ENCODE measurements around the gene BBOF1.
"Not testable (repeated sequence)": the region's sequence is repeated elsewhere in the genome, so short reads cannot be mapped to it uniquely, and the experiment has no call there.

BBOF1 gene

GRCh38 chr14:73995977-73996378 is 23.2 kb upstream of the BBOF1 start:
- no peak for DNase-seq (ENCODE audit: extremely low spot score)
- POLR2A ChIA-PET = no interaction called here
- CTCF ChIA-PET = interaction anchor here (1.7 to 2.5 kb wide), 2 partner anchors 11 to 15 kb away, joined by 4 to 8 read pairs; no protein-coding TSS in a partner anchor
- TF ChIP-seq CTCF (IDR thresholded peaks at IDR 0.05; ENCODE audit: control extremely low read depth, extremely low read depth, low read depth, missing control alignments) = no peak

GRCh38 chr14:73996731-73997107 is 22.4 kb upstream of the BBOF1 start:
- TF ChIP-seq CTCF (IDR thresholded peaks at IDR 0.05; ENCODE audit: control extremely low read depth, extremely low read depth, low read depth, missing control alignments) = no peak
- no peak for DNase-seq (ENCODE audit: extremely low spot score)
- POLR2A ChIA-PET = no interaction called here
- CTCF ChIA-PET = interaction anchor here (1.6 to 2.5 kb wide), 3 partner anchors 11 to 38 kb away, joined by 4 to 8 read pairs (median 4); no protein-coding TSS in a partner anchor

DNA sequence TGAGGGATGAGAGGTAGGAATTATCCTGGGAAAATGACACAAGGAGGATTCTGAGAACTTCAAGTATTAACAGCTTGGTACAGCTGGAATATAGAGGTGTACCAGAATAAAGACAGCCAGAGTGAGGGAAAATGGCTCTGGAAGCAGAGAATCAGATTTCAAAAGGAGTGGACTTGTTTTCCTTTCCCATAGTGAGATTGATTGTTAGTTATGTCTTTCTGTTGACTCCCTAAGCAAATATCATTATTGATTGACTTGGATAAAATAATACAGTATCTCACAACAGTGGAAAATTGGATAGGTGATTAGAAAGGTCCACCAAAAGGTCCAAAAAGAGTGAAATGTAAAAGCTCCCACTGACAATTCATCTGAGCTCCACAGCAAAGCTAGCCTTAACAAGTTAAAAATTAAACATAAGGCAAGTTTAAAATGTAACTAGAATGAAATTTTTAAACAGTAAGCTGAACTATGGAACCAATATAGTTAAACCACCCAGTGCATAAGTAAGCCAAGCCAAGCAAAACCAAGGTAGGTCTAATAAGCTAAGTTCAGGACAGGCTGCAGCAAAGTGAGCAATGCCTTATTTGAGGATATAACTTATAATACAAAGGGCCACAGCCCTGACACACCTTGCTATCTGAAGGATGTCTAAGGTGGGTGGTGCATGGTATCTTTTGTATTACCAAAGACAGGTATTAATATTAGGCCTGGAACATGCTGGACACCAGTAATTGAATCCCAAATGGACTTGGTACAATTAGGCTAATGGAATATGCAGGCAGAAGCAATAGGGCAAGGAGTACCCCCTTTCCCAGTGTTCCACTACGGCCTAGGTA is 21.8 kb upstream of the BBOF1 start:
- POLR2A ChIA-PET = no interaction called here
- no peak for DNase-seq (ENCODE audit: extremely low spot score)
- CTCF ChIA-PET = interaction anchor here (0.8 to 2.5 kb wide), 4 partner anchors 10 to 39 kb away, joined by 3 to 8 read pairs (median 4); no protein-coding TSS in a partner anchor
- TF ChIP-seq CTCF (IDR thresholded peaks at IDR 0.05; ENCODE audit: control extremely low read depth, extremely low read depth, low read depth, missing control alignments) = no peak

DNA sequence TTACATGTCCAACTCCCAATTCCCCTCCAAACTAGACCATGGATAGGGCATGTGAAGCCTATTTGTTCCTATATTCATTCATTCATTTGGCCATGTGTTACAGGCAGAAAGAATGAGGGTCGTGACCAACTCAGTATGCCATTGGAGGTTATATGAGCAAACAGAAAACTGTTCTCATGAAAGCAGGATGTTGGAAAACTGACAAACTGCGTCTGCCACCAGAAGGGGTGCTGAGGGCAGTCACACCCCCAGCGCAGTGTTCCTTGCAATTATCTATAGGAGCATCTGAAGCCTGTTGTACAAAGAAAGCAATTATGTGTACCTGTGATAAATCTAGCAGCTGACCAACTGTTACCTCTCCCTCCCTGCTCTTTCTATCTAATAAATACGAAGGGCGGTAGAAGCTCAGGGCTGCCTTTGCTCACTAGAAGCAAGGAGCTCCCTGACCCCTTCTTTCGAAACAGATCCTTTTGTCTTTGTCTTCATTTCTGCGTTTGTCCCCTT is 21.2 kb upstream of the BBOF1 start:
- TF ChIP-seq CTCF (IDR thresholded peaks at IDR 0.05; ENCODE audit: control extremely low read depth, extremely low read depth, low read depth, missing control alignments) = no peak
- ChIA-PET POLR2A (no interaction called here), CTCF (interaction anchor here (0.8 to 2.5 kb wide), 5 partner anchors 9 to 39 kb away, joined by 3 to 8 read pairs (median 4); no protein-coding TSS in a partner anchor)
- no peak for DNase-seq (ENCODE audit: extremely low spot score)

DNA sequence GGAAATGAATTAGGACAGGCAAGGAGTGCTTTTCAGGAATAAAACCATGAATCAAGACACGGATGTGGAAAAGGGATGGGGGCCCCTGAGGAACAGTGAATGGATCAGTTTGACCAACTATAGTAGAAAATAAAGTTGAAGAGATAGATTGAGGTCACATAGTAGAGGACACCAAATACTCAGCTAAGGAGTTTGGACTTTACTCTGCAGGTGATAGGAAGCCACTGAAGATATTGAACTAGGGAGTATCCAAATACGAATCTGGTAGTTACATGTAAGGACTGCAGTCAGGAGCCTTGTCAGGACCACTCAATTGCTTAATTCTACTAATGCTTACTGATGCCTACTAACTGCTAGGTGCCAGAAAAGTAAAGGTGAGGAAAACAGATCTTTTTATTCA is 20.4 kb upstream of the BBOF1 start:
- DNase-seq (ENCODE audit: extremely low spot score) = no peak
- CTCF ChIA-PET = interaction anchor here (0.9 to 1.4 kb wide), 2 partner anchors 12 kb away, joined by 3 read pairs; no protein-coding TSS in a partner anchor
- TF ChIP-seq CTCF (IDR thresholded peaks at IDR 0.05; ENCODE audit: control extremely low read depth, extremely low read depth, low read depth, missing control alignments) = no peak
- POLR2A ChIA-PET = no interaction called here

- CTCF ChIA-PET; POLR2A ChIA-PET; DNase-seq (ENCODE audit: extremely low spot score): not testable (repeated sequence)
Observed at GRCh38 chr14:74005664-74006063, 13.5 kb upstream of the BBOF1 start.

Measured in GM10248 (cell line).